ENCODE data around the gene MYBPC2.

MYBPC2 gene

GRCh38 chr19:50511069-50511822 is 78.6 kb downstream of the MYBPC2 start, which contains the start of gene JOSD2 (continued):
- TF ChIP-seq ZNF266 (tag by site-specific recombination; IDR thresholded peaks at IDR 0.05; ENCODE audit: low read depth) (no peak), TRIM28 (IDR thresholded peaks at IDR 0.05; ENCODE audit: borderline replicate concordance, low read length) (peak; percentile 44; the same call in 1 of the 2 replicates), ZNF639 (tag by site-specific recombination; IDR thresholded peaks at IDR 0.05) (peak; percentile 80), KLF16 (tag by site-specific recombination; IDR thresholded peaks at IDR 0.05) (peak; percentile 93), ZBTB8A (tag by site-specific recombination; IDR thresholded peaks at IDR 0.05) (peak; percentile 85), ZBTB21 (tag by site-specific recombination; IDR thresholded peaks at IDR 0.05) (peak; percentile 100), ZNF223 (tag by site-specific recombination; IDR thresholded peaks at IDR 0.05) (no peak), ZNF280D (tag by site-specific recombination; IDR thresholded peaks at IDR 0.05) (peak; percentile 66; the same call in 1 of the 2 replicates), ZNF449 (tag by site-specific recombination; IDR thresholded peaks at IDR 0.05) (peak; percentile 83), ZNF26 (tag by site-specific recombination; IDR thresholded peaks at IDR 0.05) (no peak), IKZF3 (tag by site-specific recombination; IDR thresholded peaks at IDR 0.05) (0 out of 2 replicates have a peak, but pooled peaks have one; percentile 31), ZSCAN30 (tag by site-specific recombination; IDR thresholded peaks at IDR 0.05) (peak; percentile 79), GLI4 (tag by site-specific recombination; IDR thresholded peaks at IDR 0.05) (peak; percentile 48; the same call in 1 of the 2 replicates), ZNF76 (tag by site-specific recombination; IDR thresholded peaks at IDR 0.05; ENCODE audit: borderline replicate concordance, low read depth) (peak; percentile 99), YY1 (tag by site-specific recombination; IDR thresholded peaks at IDR 0.05) (0 out of 2 replicates have a peak, but pooled peaks have one; percentile 23), ZNF610 (tag by site-specific recombination; IDR thresholded peaks at IDR 0.05; ENCODE audit: borderline replicate concordance) (peak; percentile 66; the same call in 1 of the 2 replicates), ZNF24 (tag by site-specific recombination; IDR thresholded peaks at IDR 0.05) (peak; percentile 86), EGR2 (tag by site-specific recombination; IDR thresholded peaks at IDR 0.05; ENCODE audit: low read depth) (peak; percentile 76), ZNF660 (tag by site-specific recombination; IDR thresholded peaks at IDR 0.05) (peak; percentile 64; the same call in 1 of the 2 replicates), ZBTB11 (tag by site-specific recombination; conservative IDR thresholded peaks at IDR 0.05; ENCODE audit: low read depth) (peak; percentile 93), ZNF394 (tag by site-specific recombination; IDR thresholded peaks at IDR 0.05; ENCODE audit: borderline replicate concordance) (peak; percentile 67), GLI2 (tag by site-specific recombination; IDR thresholded peaks at IDR 0.05; ENCODE audit: borderline replicate concordance, low read depth) (no peak), ZNF561 (tag by site-specific recombination; IDR thresholded peaks at IDR 0.05; ENCODE audit: borderline replicate concordance) (peak; percentile 99), BCL11A (tag by site-specific recombination; IDR thresholded peaks at IDR 0.05; ENCODE audit: low read depth) (0 out of 2 replicates have a peak, but pooled peaks have one; percentile 13), ZNF48 (tag by site-specific recombination; IDR thresholded peaks at IDR 0.05) (no peak), ZNF121 (tag by site-specific recombination; IDR thresholded peaks at IDR 0.05) (0 out of 2 replicates have a peak, but pooled peaks have one; percentile 29), ZFHX2 (tag by site-specific recombination; conservative IDR thresholded peaks at IDR 0.05) (peak; percentile 83), ZNF239 (tag by site-specific recombination; IDR thresholded peaks at IDR 0.05) (peak; percentile 76; the same call in 1 of the 2 replicates), ZNF157 (tag by site-specific recombination; IDR thresholded peaks at IDR 0.05) (no peak)
